PFSK-1 (cell line): Measurements from ENCODE around the gene VAV3.

ENCODE experiments used
- POLR2AphosphoS5 ChIP-seq: IDR thresholded peaks from 2 replicates; pipeline ENCODE4 v1.6.1; 2012; ENCODE audit warnings: low read depth, mild to moderate bottlenecking, control low read depth, low read length, moderate library complexity
- SIN3A ChIP-seq: IDR thresholded peaks from 2 replicates; pipeline ENCODE4 v1.6.1; 2012; ENCODE audit warnings: mild to moderate bottlenecking, low read length, moderate library complexity, borderline replicate concordance; ENCODE audit not compliant: insufficient read depth

- no peak for TF ChIP-seq SIN3A
- TF ChIP-seq POLR2AphosphoS5, result no peak
These were observed 35.2 kb upstream of the VAV3 start for GRCh38 chr1:108000184-108000583.
